GM19099 (cell line): ENCODE data around the gene RGMB.

ENCODE experiments used
- POLR2A ChIP-seq: IDR thresholded peaks from 3 replicates; pipeline ENCODE4 v1.6.1; 2011; ENCODE audit warnings: low read depth; ENCODE audit not compliant: insufficient read length; ENCODE audit errors: extremely low read depth

Gene RGMB

GRCh38 chr5:98794414-98795080, 21.1 kb downstream of the RGMB start:
- TF ChIP-seq POLR2A = no peak

GRCh38 chr5:98795243-98795642, 21.8 kb downstream of the RGMB start:
- no peak for TF ChIP-seq POLR2A

DNA sequence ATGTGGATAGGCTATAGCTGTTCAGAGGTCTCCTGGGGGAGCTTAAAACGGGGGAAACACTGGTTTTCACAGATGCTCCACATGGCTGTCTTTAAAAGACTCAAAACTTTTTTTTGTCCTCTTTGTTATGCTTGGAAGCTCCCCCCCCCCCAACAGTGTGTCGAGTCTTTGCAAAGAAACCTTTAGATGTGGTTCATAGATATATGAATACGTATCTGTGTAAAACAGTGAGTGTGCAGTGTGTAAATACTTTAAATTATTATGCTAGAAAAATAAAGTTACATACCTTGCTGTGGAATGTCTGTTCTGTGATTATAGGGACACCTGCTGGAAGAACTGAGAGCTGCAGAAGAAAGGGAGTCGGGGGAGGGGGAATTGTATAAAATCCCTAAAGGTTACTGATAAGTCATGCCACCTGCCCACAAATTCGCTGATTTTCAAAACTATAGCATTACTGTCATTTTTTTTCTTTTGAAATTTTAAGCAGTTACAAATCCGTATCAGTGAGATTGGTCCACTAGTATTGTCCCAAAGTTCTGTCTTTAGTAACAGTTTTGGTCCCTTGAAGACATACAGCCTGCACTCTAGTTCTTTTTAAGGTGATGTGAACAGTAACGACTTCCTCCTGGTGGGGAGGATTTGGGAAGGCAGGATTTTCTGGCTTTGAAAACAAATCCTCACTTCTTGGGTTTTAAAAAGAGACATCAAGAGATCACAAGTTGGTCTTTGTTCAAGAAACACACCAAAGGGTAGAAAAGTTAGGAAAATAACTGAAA, 22.9 kb downstream of the RGMB start:
- TF ChIP-seq POLR2A = no peak

DNA sequence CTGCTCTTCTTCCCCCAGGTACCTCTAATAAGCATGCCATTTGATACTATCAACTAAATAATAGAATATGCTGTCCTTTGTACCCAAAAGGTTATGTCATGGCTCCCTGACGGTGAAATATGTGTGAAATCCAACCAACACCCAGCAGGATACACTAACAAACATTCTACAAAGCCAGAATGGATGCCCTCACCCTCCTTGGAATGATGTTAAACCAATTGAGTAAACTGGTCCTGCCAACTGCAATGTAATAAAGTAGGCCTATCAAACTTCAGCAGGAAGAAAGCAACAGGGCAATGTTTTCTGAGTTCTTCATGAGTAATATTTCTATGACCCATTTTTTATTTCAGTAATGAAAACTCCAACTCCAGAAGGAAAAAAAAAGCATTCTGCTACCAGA, 24.9 kb downstream of the RGMB start:
- TF ChIP-seq POLR2A = no peak

- no peak for TF ChIP-seq POLR2A
These were observed 25.4 kb downstream of the RGMB start for GRCh38 chr5:98798847-98799246.

GRCh38 chr5:98804066-98804465, 30.6 kb downstream of the RGMB start:
- TF ChIP-seq POLR2A = no peak

- no peak for TF ChIP-seq POLR2A
These were observed 31.6 kb downstream of the RGMB start for GRCh38 chr5:98805070-98805469.

GRCh38 chr5:98807806-98808205, 34.3 kb downstream of the RGMB start:
- TF ChIP-seq POLR2A = no peak

- TF ChIP-seq POLR2A = no peak
These were observed 36.7 kb downstream of the RGMB start for GRCh38 chr5:98810206-98810605.

DNA sequence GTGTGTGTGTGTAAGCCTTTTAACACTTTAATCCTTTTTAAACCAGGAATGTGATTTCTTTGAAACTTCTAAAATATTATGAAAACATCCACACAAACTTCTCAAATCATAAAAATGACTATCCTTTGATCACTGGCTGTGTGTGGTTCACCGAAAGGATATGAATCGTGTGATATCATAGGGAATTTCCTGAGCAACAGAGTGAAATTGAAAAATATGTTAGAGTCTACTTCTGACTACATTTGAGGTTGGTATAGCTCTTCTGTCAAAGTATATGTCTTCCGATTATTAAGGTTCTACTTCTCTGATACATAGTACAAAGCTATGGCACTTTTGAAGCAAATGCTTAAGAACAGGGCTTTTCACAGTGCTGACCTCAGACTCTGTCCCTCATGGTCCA, 40.3 kb downstream of the RGMB start:
- TF ChIP-seq POLR2A = no peak

GRCh38 chr5:98816582-98817222, 43.2 kb downstream of the RGMB start:
- no peak for TF ChIP-seq POLR2A

DNA sequence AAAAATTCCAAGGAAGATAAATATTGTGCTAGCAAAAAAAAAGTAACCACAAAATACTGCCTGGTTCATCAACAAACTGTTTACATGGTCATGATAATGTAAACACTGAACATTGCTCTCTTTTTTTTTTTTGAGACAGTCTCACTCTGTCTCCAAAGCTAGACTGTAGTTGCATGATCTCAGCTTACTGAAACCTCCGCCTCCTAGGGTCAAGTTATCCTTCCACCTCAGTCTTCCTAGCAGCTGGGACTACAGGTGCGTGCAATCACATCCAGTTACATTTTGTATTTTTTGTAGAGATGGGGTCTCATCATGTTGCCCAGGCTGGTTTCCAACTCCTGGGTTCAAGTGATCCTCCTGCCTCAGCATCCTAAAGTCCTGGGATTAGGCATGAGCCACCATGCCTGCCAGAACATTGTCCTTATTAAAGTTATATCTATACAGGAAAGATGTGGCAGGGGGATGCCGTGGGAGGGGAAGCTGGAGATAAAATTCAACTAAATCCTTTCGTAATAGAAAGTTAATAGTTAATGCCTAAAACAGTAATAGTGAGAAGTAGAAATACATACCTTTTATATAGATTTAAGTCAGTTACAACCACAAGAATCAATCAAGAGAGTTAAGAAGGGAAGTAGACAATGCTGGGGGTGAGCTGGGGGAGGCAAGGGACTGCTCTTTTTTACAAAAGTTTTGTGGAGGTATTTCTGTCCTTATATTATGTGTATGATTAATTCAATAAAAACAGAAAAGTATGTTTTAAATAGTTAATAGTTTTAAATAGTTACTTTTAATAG, 52.3 kb downstream of the RGMB start:
- TF ChIP-seq POLR2A = no peak

DNA sequence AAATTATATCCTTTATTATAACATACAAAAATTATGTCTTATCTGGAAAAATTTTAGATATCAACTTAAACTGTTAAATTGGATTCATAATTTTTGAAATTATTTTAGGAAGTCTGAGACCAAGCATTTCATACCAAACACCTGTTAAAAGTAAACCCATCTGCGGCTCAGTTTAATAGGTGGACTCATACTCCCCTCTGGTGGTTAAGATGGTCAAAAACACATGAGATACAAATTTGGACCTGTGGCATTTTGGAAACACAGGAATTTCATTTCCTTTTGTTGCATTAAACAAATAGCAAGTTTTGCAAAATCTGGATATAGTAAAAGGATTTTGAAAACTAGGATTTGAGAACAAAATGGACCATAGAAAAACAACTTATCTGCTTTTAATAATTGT, 53.7 kb downstream of the RGMB start:
- no peak for TF ChIP-seq POLR2A

GRCh38 chr5:98827588-98828284, 54.3 kb downstream of the RGMB start:
- TF ChIP-seq POLR2A = no peak

- TF ChIP-seq POLR2A = no peak
These were observed 62.7 kb downstream of the RGMB start for GRCh38 chr5:98836175-98836574.
